Measurements from ENCODE around the gene CPNE8.

GRCh38 chr12:38697289-38697688, 208.1 kb downstream of the CPNE8 start:
- TF ChIP-seq EZH2 (IDR thresholded peaks at IDR 0.05; ENCODE audit: insufficient read depth, poor library complexity, severe bottlenecking): no peak
- TF ChIP-seq EZH2phosphoT487 (IDR thresholded peaks at IDR 0.05; ENCODE audit: insufficient read depth, low read depth): no peak

Data from GM23248 (cell line).